Ovary (tissue), 9 donors: ENCODE data around the gene LAMB1. TPM values are rescaled to one million over a fixed set of nuclear protein-coding genes. Genes with fewer than 3 reads are reported as not detected.

Source experiments
- DNase-seq, 5 donors: peaks; one replicate each; pipeline ENCODE4 v3.0.0-alpha.2; 2019 to 2020
- H3K27ac ChIP-seq, 2 donors: fragments of 200-600 bp; one replicate each; pipeline versions ENCODE4 v1.5.1 to v1.8.0; 2019 to 2022
- H3K27me3 ChIP-seq: fragments of 200-600 bp; one replicate; pipeline ENCODE4 v1.8.0; 2022
- H3K36me3 ChIP-seq: fragments of 200-600 bp; sonication (generic); one replicate; pipeline ENCODE4 v1.5.1; 2019
- H3K4me1 ChIP-seq: one replicate; pipeline ENCODE4 v1.8.1; 2013; ENCODE audit warnings: mild to moderate bottlenecking, moderate library complexity; ENCODE audit not compliant: insufficient read depth
- H3K4me3 ChIP-seq: fragments of 200-600 bp; sonication (generic); one replicate; pipeline ENCODE4 v1.5.1; 2017
- H3K9me3 ChIP-seq, 2 donors: fragments of 200-600 bp in 1 of 2; sonication (generic) in 1 of 2; one replicate each; pipeline versions ENCODE4 v1.5.1 to v1.8.1; 2013 to 2019; ENCODE audit warnings: mild to moderate bottlenecking in 1 of 2, moderate library complexity in 1 of 2
- CTCF ChIP-seq, 3 donors: fragments of 450-650 bp in 2 of 3; fragments of 200-600 bp in 1 of 3; IDR thresholded peaks; one replicate each; pipeline versions ENCODE4 v1.5.1 to v1.8.0; 2016 to 2022; ENCODE audit warnings: antibody characterized with exemption in 3 of 3, mild to moderate bottlenecking in 1 of 3
- EP300 ChIP-seq: sonication (generic); formaldehyde crosslinking; IDR thresholded peaks from one replicate; pipeline ENCODE4 v1.6.1; 2017; ENCODE audit warnings: antibody characterized with exemption
- POLR2A ChIP-seq: fragments of 450-650 bp; IDR thresholded peaks from one replicate; pipeline ENCODE4 v1.6.1; 2017; ENCODE audit warnings: antibody characterized with exemption, mild to moderate bottlenecking, moderate library complexity
- WGBS, 3 donors: extraction: QIAGEN DNeasy Blood & Tissue Kit in 1 of 3; methylation state at CpG; one replicate each; pipeline versions ENCODE4 v1.1.5 to v1.1.7; 2013 to 2017; 5-methylcytosine and 5-hydroxymethylcytosine counted together
- intact Hi-C, 4 donors: fragments of 100-400 bp; cut with DNase I; formaldehyde crosslinking; loops; one replicate each; pipeline versions ENCODE4 v1.11.0 to v1.15.1; 2022 to 2023
- polyA plus RNA-seq, 2 donors: library from polyadenylated mRNA; stranded (reverse); fragments of 200-250 nt in 1 of 2; fragments of 350-450 nt in 1 of 2; fragmentation: Illumina TruSeq in 1 of 2; extraction: RNeasy Lipid Tissue Mini Kit (QIAGEN cat#74804) in 1 of 2; gene quantifications; one replicate each; pipeline ENCODE4 v1.2.3, GENCODE V29; 2013 to 2014
- total RNA-seq, 7 donors: library from RNA; depleted of rRNA in 2 of 7; stranded (reverse); fragments of >200 nt in 2 of 7; fragmentation: NEBNext Ultra II Directional in 3 of 7; extraction: Animal tissue kit (Norgen Biotek cat#: 25700) in 3 of 7; gene quantifications; one replicate each; pipeline versions ENCODE4 v1.1.0 to v1.2.4, GENCODE V29; 2016 to 2023
- donor health status: DM: no; HTN: no; CAD: no; lungs with moderate emphysema.
- donor health status: DM: no; HTN: no; CAD: no.
- donor health status: Bipolar disorder and iron deficiency.
- donor health status: DM: yes; HTN: yes; CAD: no.
- donor health status: DM: no; HTN: no; CAD: no.
- donor health status: DM: yes; HTN: yes; CAD: no.

Gene LAMB1
- total and polyA plus RNA-seq, 9 donors: 10.2 to 151 (median 65.0) TPM

GRCh38 chr7:108012499-108013430 is 9.8 kb upstream of the LAMB1 start:
- TF ChIP-seq CTCF (IDR thresholded peaks at IDR 0.05) (no peak), EP300 (no peak), POLR2A (no peak)
- no peak for DNase-seq
- Histone ChIP-seq H3K9me3 (no peaks in the 10 kb centered on the region), H3K4me3 (no peak overlapping the region), H3K27me3 (no peaks in the 10 kb centered on the region), H3K4me1 (no peaks in the 10 kb centered on the region), H3K27ac (no peak overlapping the region), H3K36me3 (no peaks in the 10 kb centered on the region)
- intact Hi-C loops: loop anchor here in 1 of 4 donors (5.0 kb wide), 1 partner anchor 1290 kb away; no protein-coding TSS in a partner anchor
- WGBS, 3 donors: 82 to 92% (median 88%) methylated on average over 8 of the region's 8 CpGs

- no peak for TF ChIP-seq EP300
- TF ChIP-seq CTCF (IDR thresholded peaks at IDR 0.05): no peak
- no peak for TF ChIP-seq POLR2A
- Histone ChIP-seq H3K4me3 (no peak overlapping the region), H3K9me3 (no peaks in the 10 kb centered on the region), H3K36me3 (no peaks in the 10 kb centered on the region), H3K27me3 (no peaks in the 10 kb centered on the region), H3K27ac (no peak overlapping the region), H3K4me1 (no peaks in the 10 kb centered on the region)
- no peak for DNase-seq
- WGBS, 3 donors: 97 to 98% (median 97%) methylated on average over 1 of the region's 1 CpG
- intact Hi-C loops: loop anchor here in 1 of 4 donors (5.0 kb wide), 1 partner anchor 1292 kb away; no protein-coding TSS in a partner anchor
Observed at GRCh38 chr7:108010377-108010776, 7.4 kb upstream of the LAMB1 start.

- no peaks in the 10 kb centered on the region for H3K36me3 ChIP-seq
- TF ChIP-seq EP300: no peak
- no peak for TF ChIP-seq POLR2A
- TF ChIP-seq CTCF (IDR thresholded peaks at IDR 0.05): no peak
- no peak overlapping the region for H3K4me3 ChIP-seq
- H3K9me3 ChIP-seq: no peaks in the 10 kb centered on the region
- H3K27me3 ChIP-seq: no peaks in the 10 kb centered on the region
- no peak overlapping the region for H3K27ac ChIP-seq
- 92 to 95% (median 92%) methylated on average over 4 of the region's 4 CpGs for WGBS, 3 donors
- intact Hi-C loops: loop anchor here in 1 of 4 donors (5.0 to 10.0 kb wide), 2 partner anchors 135 to 1292 kb away; no protein-coding TSS in a partner anchor
- DNase-seq: no peak
- H3K4me1 ChIP-seq: no peaks in the 10 kb centered on the region
Observed at GRCh38 chr7:108009873-108010272, 6.9 kb upstream of the LAMB1 start.

GRCh38 chr7:108008827-108009226 is 5.9 kb upstream of the LAMB1 start:
- Histone ChIP-seq H3K27me3 (no peaks in the 10 kb centered on the region), H3K9me3 (no peaks in the 10 kb centered on the region), H3K27ac (no peak overlapping the region), H3K4me3 (no peak overlapping the region), H3K36me3 (no peaks in the 10 kb centered on the region), H3K4me1 (no peaks in the 10 kb centered on the region)
- intact Hi-C loops: loop anchor here in 1 of 4 donors (10.0 kb wide), 1 partner anchor 136 kb away; no protein-coding TSS in a partner anchor
- no peak for TF ChIP-seq EP300
- no peak for TF ChIP-seq CTCF (IDR thresholded peaks at IDR 0.05)
- TF ChIP-seq POLR2A: no peak
- no peak for DNase-seq
